OCI-LY3 (cell line): ENCODE results near the gene SURF4.

Experiments used
- CTCF ChIP-seq: fragments of 200-600, 300-600 bp; sonication (generic); IDR thresholded peaks from 2 replicates; pipeline ENCODE4 v1.5.1; 2014; ENCODE audit warnings: antibody characterized with exemption, low read length, low read depth
- EZH2phosphoT487 ChIP-seq: fragments of 200-600 bp; shearing (Covaris generic); IDR thresholded peaks from 2 replicates; pipeline ENCODE4 v1.6.1; 2018; ENCODE audit warnings: antibody characterized with exemption, mixed run types, low read depth

GRCh38 chr9:133404454-133405002 is 28.7 kb upstream of the SURF4 start:
- TF ChIP-seq CTCF = no peak
- no peak for TF ChIP-seq EZH2phosphoT487
